K562 (cell line): ENCODE results near the gene EXOC4. TPM values are rescaled to one million over a fixed set of nuclear protein-coding genes. Genes with fewer than 3 reads are reported as not detected.

Experiments used
- ATAC-seq: fragments of 200-7000 bp; cut with Tn5 transposase; 3 replicates; pipeline ENCODE4 v1.9.1; 2020; ENCODE audit warnings: moderate library complexity
- BruUV-seq: library from RNA; stranded (reverse); fragments of 400-500 nt; replicated peaks from 2 replicates; lab custom pipeline; 2021; lab: Mats Ljungman, UMichigan
- CTCF ChIA-PET: fragments of 300-600 bp; formaldehyde crosslinking; extraction: SDS; loops from one replicate; lab custom pipeline; 2021; ENCODE audit warnings: low intra/inter-chr PET ratio; lab: Yijun Ruan, JAX
- POLR2A ChIA-PET: fragments of 300-600, 350-650 bp; sonication (Branson Sonifier 250); formaldehyde crosslinking; extraction: SDS; loops from one replicate; lab custom pipeline; 2021; ENCODE audit warnings: antibody characterized with exemption, inconsistent platforms; lab: Yijun Ruan, JAX
- DNase-seq, 4 experiments: peaks; one replicate each; pipeline versions ENCODE4 v3.0.0 to v3.0.0-alpha.2; 2011 to 2018; ENCODE audit warnings: low spot score in 3 of 4, mixed read lengths in 3 of 4; ENCODE audit errors: extremely low read depth in 1 of 4
- FAIRE-seq: peaks from 2 replicates; lab custom pipeline; 2011; peaks lifted over from hg19 to GRCh38; lab: Jason Lieb, UNC
- H2AFZ ChIP-seq: 2 replicates; pipeline ENCODE4 v1.6.0; 2011; ENCODE audit warnings: low read depth, low read length, control low read depth, inconsistent platforms
- H3K27ac ChIP-seq: fragments of 200-600 bp; 3 replicates; pipeline ENCODE4 v1.8.0; 2011; ENCODE audit warnings: low read depth, mild to moderate bottlenecking, control low read depth, inconsistent platforms, low read length, moderate library complexity, mixed read lengths; ENCODE audit errors: extremely low read depth
- H3K27me3 ChIP-seq, 2 experiments: fragments of 300-600 bp in 1 of 2; 2 replicates in 1 of 2; 3 replicates in 1 of 2; pipeline versions ENCODE4 v1.6.0 to v1.8.0; 2011; ENCODE audit warnings: inconsistent platforms in 2 of 2, low read length in 2 of 2, mild to moderate bottlenecking in 1 of 2, mixed read lengths in 1 of 2, moderate library complexity in 1 of 2; ENCODE audit not compliant: control insufficient read depth in 2 of 2, insufficient read depth in 2 of 2
- H3K36me3 ChIP-seq: fragments of 300-600 bp; 3 replicates; pipeline ENCODE4 v1.8.0; 2011; ENCODE audit warnings: mild to moderate bottlenecking, low read length, inconsistent platforms; ENCODE audit not compliant: control insufficient read depth, insufficient read depth
- H3K4me1 ChIP-seq, 2 experiments: fragments of 200-600 bp in 1 of 2; replicated peaks in 1 of 2; 2 replicates in 1 of 2; 3 replicates in 1 of 2; pipeline versions ENCODE4 v1.5.1 to v1.8.0; 2011; ENCODE audit warnings: inconsistent platforms in 2 of 2, low read length in 2 of 2, mild to moderate bottlenecking in 1 of 2, mixed read lengths in 1 of 2, moderate library complexity in 1 of 2; ENCODE audit not compliant: control insufficient read depth in 2 of 2, insufficient read depth in 2 of 2
- H3K4me2 ChIP-seq: 2 replicates; pipeline ENCODE4 v1.6.1; 2011; ENCODE audit warnings: low read length, control low read depth, inconsistent platforms, mixed read lengths; ENCODE audit not compliant: insufficient read depth
- H3K4me3 ChIP-seq: fragments of 200-600 bp; sonication (generic), shearing (Covaris generic); 2 replicates; pipeline ENCODE4 v1.5.1; 2016; ENCODE audit warnings: control low read depth, inconsistent platforms
- H3K79me2 ChIP-seq: fragments of 200-600 bp; 3 replicates; pipeline ENCODE4 v1.8.0; 2011; ENCODE audit warnings: low read length, inconsistent platforms; ENCODE audit not compliant: control insufficient read depth, insufficient read depth
- H3K9ac ChIP-seq, 2 experiments: 2 replicates each; pipeline versions ENCODE4 v1.6.0 to v1.6.1; 2011; ENCODE audit warnings: low read depth in 2 of 2, low read length in 2 of 2, control low read depth in 1 of 2, inconsistent platforms in 1 of 2, mild to moderate bottlenecking in 1 of 2, mixed read lengths in 1 of 2; ENCODE audit not compliant: insufficient read depth in 1 of 2
- H3K9me1 ChIP-seq: one replicate; pipeline ENCODE4 v1.6.0; 2011; ENCODE audit warnings: inconsistent platforms, mild to moderate bottlenecking, low read length, moderate library complexity; ENCODE audit not compliant: control insufficient read depth, insufficient read depth
- H3K9me3 ChIP-seq: replicated peaks from 2 replicates; pipeline ENCODE4 v1.5.1; 2011; ENCODE audit warnings: low read depth, low read length, inconsistent platforms; ENCODE audit not compliant: control insufficient read depth, insufficient read depth
- H4K20me1 ChIP-seq: replicated peaks from 2 replicates; pipeline ENCODE4 v1.6.1; 2011; ENCODE audit warnings: low read length, inconsistent platforms, mixed read lengths; ENCODE audit not compliant: control insufficient read depth, insufficient read depth
- ASH1L ChIP-seq: fragments of 450-650 bp; IDR thresholded peaks from 2 replicates; pipeline ENCODE4 v1.6.1; 2018; ENCODE audit warnings: borderline replicate concordance, mild to moderate bottlenecking, low read depth; ENCODE audit not compliant: partially characterized antibody
- C11orf30 ChIP-seq: fragments of 450-650 bp; IDR thresholded peaks from 2 replicates; pipeline ENCODE4 v1.6.1; 2016; ENCODE audit warnings: low read depth, mild to moderate bottlenecking
- FIP1L1 ChIP-seq: fragments of 200-400 bp; formaldehyde crosslinking; IDR thresholded peaks from 2 replicates; pipeline ENCODE4 v1.6.1; 2018; ENCODE audit warnings: mild to moderate bottlenecking, low read depth, low read length; ENCODE audit not compliant: poor library complexity, severe bottlenecking
- FOXJ2 ChIP-seq: fragments of 200-800 bp; sonication (Bioruptor generic); IDR thresholded peaks from 2 replicates; pipeline ENCODE4 v1.6.1; 2016; ENCODE audit warnings: missing genetic modification characterization, missing compliant biosample characterization
- KHSRP ChIP-seq: fragments of 450-650 bp; IDR thresholded peaks from 2 replicates; pipeline ENCODE4 v1.6.1; 2017
- LEF1 ChIP-seq: fragments of 450-650 bp; IDR thresholded peaks from 2 replicates; pipeline ENCODE4 v1.6.1; 2016; ENCODE audit warnings: mild to moderate bottlenecking
- NEUROD1 ChIP-seq: fragments of 150-350 bp; IDR thresholded peaks from 2 replicates; pipeline ENCODE4 v1.6.1; 2014; ENCODE audit warnings: borderline replicate concordance, low read length, low read depth; ENCODE audit not compliant: partially characterized antibody
- NFXL1 ChIP-seq: fragments of 450-650 bp; formaldehyde crosslinking; IDR thresholded peaks from 2 replicates; pipeline ENCODE4 v1.4.0; 2021; ENCODE audit warnings: mild to moderate bottlenecking
- RBM14 ChIP-seq: fragments of 200-400 bp; formaldehyde crosslinking; IDR thresholded peaks from 2 replicates; pipeline ENCODE4 v1.6.1; 2018; ENCODE audit warnings: low read depth, mild to moderate bottlenecking, low read length, moderate library complexity, borderline replicate concordance; ENCODE audit not compliant: insufficient read depth
- RFX1 ChIP-seq: fragments of 450-650 bp; IDR thresholded peaks from 2 replicates; pipeline ENCODE4 v1.6.1; 2016; ENCODE audit warnings: mild to moderate bottlenecking, moderate library complexity
- SIRT6 ChIP-seq: IDR thresholded peaks from one replicate; pipeline ENCODE4 v1.6.1; 2012; ENCODE audit warnings: low read depth, mild to moderate bottlenecking, control low read depth, inconsistent platforms, low read length, moderate library complexity
- SOX6 ChIP-seq: fragments of 450-650 bp; IDR thresholded peaks from 2 replicates; pipeline ENCODE4 v1.6.1; 2014; ENCODE audit warnings: mild to moderate bottlenecking
- SRF ChIP-seq, 2 experiments: fragments of 250-450, 450-650 bp in 1 of 2; sonication (Bioruptor Pico) in 1 of 2; sonication (generic) in 1 of 2; formaldehyde crosslinking; IDR thresholded peaks; 2 replicates each; pipeline versions ENCODE4 v1.5.0 to v1.5.1; 2020 to 2022; ENCODE audit warnings: mild to moderate bottlenecking in 1 of 2, missing genetic modification reagents in 1 of 2
- ZHX1 ChIP-seq: fragments of 150-350 bp; conservative IDR thresholded peaks from 2 replicates; pipeline ENCODE4 v1.6.1; 2014; ENCODE audit warnings: low read length
- ZNF134 ChIP-seq: fragments of 250-450 bp; sonication (Bioruptor Pico); conservative IDR thresholded peaks from 2 replicates; pipeline ENCODE4 v1.4.0; 2020
- ZNF398 ChIP-seq: fragments of 250-450 bp; sonication (Bioruptor Pico); IDR thresholded peaks from 2 replicates; pipeline ENCODE4 v1.8.0; 2021; ENCODE audit warnings: moderate library complexity, mild to moderate bottlenecking, inconsistent platforms
- ZNF444 ChIP-seq: fragments of 250-450 bp; sonication (Bioruptor Pico); IDR thresholded peaks from 2 replicates; pipeline ENCODE4 v1.4.0; 2020; ENCODE audit warnings: mild to moderate bottlenecking, moderate library complexity
- WGBS: fragments of 100-300 bp; shearing (Covaris generic); methylation state at CpG from one replicate; pipeline ENCODE4 v1.1.6; 2016; ENCODE audit warnings: low coverage, mixed read lengths; ENCODE audit not compliant: insufficient coverage; ENCODE audit errors: missing lambda C conversion rate; 5-methylcytosine and 5-hydroxymethylcytosine counted together
- in situ Hi-C: fragments of 300-500 bp; cut with MboI; formaldehyde crosslinking; loops from 4 replicates; pipeline ENCODE4 v1.15.0; 2018; ENCODE audit warnings: inconsistent platforms, mixed read lengths
- intact Hi-C: fragments of 100-400 bp; cut with micrococcal nuclease; formaldehyde crosslinking; loops from 2 replicates; pipeline ENCODE4 v1.14.2; 2022
- polyA plus RNA-seq, 8 experiments: library from polyadenylated mRNA; depleted of rRNA in 4 of 8; stranded (reverse) in 5 of 8; unstranded in 3 of 8; fragments of >200 nt; fragmentation: Nextera tagmentation in 2 of 8; fragmentation: Illumina TruSeq in 1 of 8; extraction: Ambion mirVana in 2 of 8; extraction: Trizol in 1 of 8; gene quantifications; 2 replicates each; pipeline versions ENCODE4 v1.2.1 to v1.2.3, GENCODE V29; 2011 to 2014; ENCODE audit warnings: inconsistent platforms in 1 of 8, missing spikeins in 1 of 8
- total RNA-seq, 7 experiments: library from RNA; depleted of rRNA in 6 of 7; stranded (reverse); fragments of >200 nt in 6 of 7; fragmentation: Illumina TruSeq in 2 of 7; extraction: Trizol in 2 of 7; gene quantifications; 2 replicates each; pipeline versions ENCODE4 v1.2.1 to v1.2.3, GENCODE V29; 2011 to 2021; ENCODE audit warnings: low replicate concordance in 1 of 7

EXOC4 gene
- total and polyA plus RNA-seq, 9 of the 15 experiments (the other 6 are each of a cell fraction or from before 2014, with no cell fraction given), result 18.5 to 73.1 (median 46.6) TPM

- TF ChIP-seq ZNF398 (no peak), NEUROD1 (no peak), C11orf30 (no peak), LEF1 (no peak), ZNF134 (no peak), FOXJ2 (tag) (no peak), SRF (CRISPR knock-in tag; IDR thresholded peaks at IDR 0.05) (no peak), RBM14 (no peak), RFX1 (no peak), SIRT6 (no peak), KHSRP (no peak)
Observed at GRCh38 chr7:133921635-133922182, 668.8 kb downstream of the EXOC4 start (continued).

DNA sequence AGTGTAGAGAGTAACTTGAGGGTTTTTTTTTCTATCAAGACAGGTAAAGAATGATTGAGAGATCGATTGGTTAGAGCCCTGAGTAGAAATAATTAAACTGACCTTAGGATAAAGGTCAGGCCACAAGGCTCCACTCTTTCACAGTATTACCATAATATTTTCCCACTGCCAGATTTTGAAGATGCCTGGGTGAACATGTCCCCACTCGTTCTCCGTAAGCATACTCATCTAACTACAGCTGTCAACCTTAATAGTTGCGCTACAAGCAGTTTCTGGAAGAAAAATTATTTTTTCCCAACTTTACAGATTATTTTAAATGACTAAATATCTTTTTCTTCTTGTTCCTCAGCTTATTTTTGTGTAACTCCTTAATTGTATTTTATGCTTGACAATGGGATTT lies 671.1 kb downstream of the EXOC4 start:
- intact Hi-C loops (no loop called here), in situ Hi-C loops (no loop called here)
- H3K9ac ChIP-seq, result no peak overlapping the region
- WGBS, result 48% methylated on average over 4 of the region's 4 CpGs
- no TSS peak for BruUV-seq
- no peak overlapping the region for H3K27ac ChIP-seq
- H2AFZ ChIP-seq, result no peak overlapping the region
- no peak for DNase-seq
- no peaks in the 10 kb centered on the region for H3K9me1 ChIP-seq
- FAIRE-seq, result no peak
- no peaks in the 10 kb centered on the region for H3K36me3 ChIP-seq
- no peak overlapping the region for H3K4me2 ChIP-seq
- H4K20me1 ChIP-seq, result no peaks in the 10 kb centered on the region
- no peak overlapping the region for H3K4me3 ChIP-seq
- CTCF ChIA-PET, result no interaction called here
- H3K4me1 ChIP-seq, result no peaks in the 10 kb centered on the region
- POLR2A ChIA-PET, result no interaction called here
- no peak for ATAC-seq
- H3K9me3 ChIP-seq, result peaks cover 2% of the 10 kb centered on the region; the same call in 1 of the 2 replicates
- H3K27me3 ChIP-seq, result no peaks in the 10 kb centered on the region
- no peaks in the 10 kb centered on the region for H3K79me2 ChIP-seq
- TF ChIP-seq FIP1L1, result no peak
- no peak for TF ChIP-seq ZNF444 (CRISPR knock-in tag)
- no peak for TF ChIP-seq ZHX1
- no peak for TF ChIP-seq NFXL1 (CRISPR knock-in tag)
- no peak for TF ChIP-seq ASH1L
- no peak for TF ChIP-seq SOX6
